Type B pancreatic cell (in vitro differentiated cells): ENCODE measurements around the gene ZNF226. TPM values are rescaled to one million over a fixed set of nuclear protein-coding genes. Genes with fewer than 3 reads are reported as not detected.
"Not testable (repeated sequence)": the region's sequence is repeated elsewhere in the genome, so short reads cannot be mapped to it uniquely, and the experiment has no call there.

Experiments used
- DNase-seq: peaks from one replicate; pipeline ENCODE4 v3.0.0; 2021; ENCODE audit warnings: mixed read lengths; ENCODE audit not compliant: unreplicated experiment; ENCODE audit errors: extremely low spot score
- H3K27ac Mint-ChIP-seq: 2 replicates; pipeline ENCODE4 v1.8.0; 2021; ENCODE audit warnings: mild to moderate bottlenecking, mixed read lengths
- H3K27me3 Mint-ChIP-seq: 2 replicates; pipeline ENCODE4 v1.8.0; 2021; ENCODE audit warnings: mixed read lengths
- H3K36me3 Mint-ChIP-seq: 2 replicates; pipeline ENCODE4 v1.8.0; 2021; ENCODE audit warnings: mixed read lengths
- H3K4me1 Mint-ChIP-seq: one replicate; pipeline ENCODE4 v1.8.0; 2021; ENCODE audit warnings: mixed read lengths; ENCODE audit not compliant: unreplicated experiment
- H3K4me3 Mint-ChIP-seq: 2 replicates; pipeline ENCODE4 v1.8.0; 2021; ENCODE audit warnings: mild to moderate bottlenecking, mixed read lengths
- H3K9me3 Mint-ChIP-seq: 2 replicates; pipeline ENCODE4 v1.8.0; 2021; ENCODE audit warnings: mixed read lengths
- long read RNA-seq: library from polyadenylated mRNA; unstranded; transcript quantifications from one replicate; pipeline ENCODE4 v2.0.0, GENCODE V29; 2020
- total RNA-seq: library from RNA; stranded (reverse); gene quantifications from 2 replicates; pipeline ENCODE4 v1.2.1, GENCODE V29; 2021; ENCODE audit warnings: low replicate concordance
- TF ChIP-seq, protein P1 (sequence below): fragments of 200-600 bp; sonication (generic); conservative IDR thresholded peaks from 2 replicates; pipeline ENCODE4 v1.5.0; 2021; ENCODE audit warnings: antibody characterized with exemption, mild to moderate bottlenecking

ZNF226 gene
- 25.1 and 28.8 TPM in 2 replicates for total RNA-seq
- long read RNA-seq, transcript ZNF226-218 (6 exons, 548 nt): major isoform, 24 of 66 reads
- long read RNA-seq, transcript ZNF226-209 (6 exons, 576 nt): minor isoform, 13 of 66 reads
- long read RNA-seq, transcript ZNF226-201 (6 exons, 817 nt): minor isoform, 5 of 66 reads
- long read RNA-seq, partial matches to known transcripts: 6 of 66 reads
- long read RNA-seq, other reads (novel, unspliced or antisense): 15 of 66 reads

DNA sequence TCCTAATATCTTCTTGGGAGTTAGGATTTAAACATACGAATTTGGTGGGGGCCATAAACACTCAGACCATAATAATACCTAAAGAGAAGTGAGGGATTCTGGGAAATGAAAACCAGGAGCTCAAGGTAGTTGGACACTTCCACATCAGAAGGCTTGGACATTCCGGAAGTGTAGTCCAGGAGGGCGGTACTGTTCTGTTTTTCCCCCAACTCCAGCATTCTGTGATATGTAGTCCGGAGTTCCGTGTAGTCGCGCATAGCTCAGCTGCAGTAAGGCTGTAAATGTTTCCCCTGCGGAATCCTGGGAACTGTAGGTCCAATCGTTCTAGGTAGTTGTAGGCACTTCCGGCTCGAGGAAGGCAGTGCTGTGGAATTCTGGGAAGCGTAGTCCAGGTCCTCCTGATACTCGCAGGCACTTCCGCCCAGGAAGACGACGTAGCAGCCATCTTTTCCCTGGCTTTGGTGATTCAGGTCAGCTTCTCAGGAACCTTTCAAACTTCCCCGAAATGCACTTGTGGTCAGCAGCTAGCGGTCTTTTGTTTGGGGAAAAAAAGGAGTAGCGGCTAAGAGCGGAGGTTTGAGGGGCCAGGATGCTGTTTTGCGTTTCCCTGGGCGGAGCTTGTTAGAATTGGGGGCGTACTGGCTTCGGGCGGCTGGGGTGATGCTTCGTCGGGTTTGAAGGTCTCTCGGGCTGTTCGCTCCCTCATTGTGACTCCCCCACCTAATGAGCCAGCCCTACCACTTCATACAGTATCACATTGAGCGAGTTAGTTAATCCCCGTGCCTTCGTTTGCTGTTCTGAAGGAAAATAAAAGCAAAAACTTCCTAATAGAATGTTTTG, at the start of gene ZNF226:
TSS of gene ZNF226 (plus strand) at position 428 of the 840 bp plus-strand sequence. CDS start 4,981 bp downstream, outside the sequence.
- TF ChIP-seq, protein P1, sequence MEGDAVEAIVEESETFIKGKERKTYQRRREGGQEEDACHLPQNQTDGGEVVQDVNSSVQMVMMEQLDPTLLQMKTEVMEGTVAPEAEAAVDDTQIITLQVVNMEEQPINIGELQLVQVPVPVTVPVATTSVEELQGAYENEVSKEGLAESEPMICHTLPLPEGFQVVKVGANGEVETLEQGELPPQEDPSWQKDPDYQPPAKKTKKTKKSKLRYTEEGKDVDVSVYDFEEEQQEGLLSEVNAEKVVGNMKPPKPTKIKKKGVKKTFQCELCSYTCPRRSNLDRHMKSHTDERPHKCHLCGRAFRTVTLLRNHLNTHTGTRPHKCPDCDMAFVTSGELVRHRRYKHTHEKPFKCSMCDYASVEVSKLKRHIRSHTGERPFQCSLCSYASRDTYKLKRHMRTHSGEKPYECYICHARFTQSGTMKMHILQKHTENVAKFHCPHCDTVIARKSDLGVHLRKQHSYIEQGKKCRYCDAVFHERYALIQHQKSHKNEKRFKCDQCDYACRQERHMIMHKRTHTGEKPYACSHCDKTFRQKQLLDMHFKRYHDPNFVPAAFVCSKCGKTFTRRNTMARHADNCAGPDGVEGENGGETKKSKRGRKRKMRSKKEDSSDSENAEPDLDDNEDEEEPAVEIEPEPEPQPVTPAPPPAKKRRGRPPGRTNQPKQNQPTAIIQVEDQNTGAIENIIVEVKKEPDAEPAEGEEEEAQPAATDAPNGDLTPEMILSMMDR: no peak
- Mint-ChIP-seq H3K9me3 (peaks cover 12% of the 10 kb centered on the region), H3K36me3 (peaks cover 39% of the 10 kb centered on the region), H3K27me3 (no peaks in the 10 kb centered on the region), H3K27ac (peak within 1 kb of the TSS; percentile 96), H3K4me1 (peaks cover 25% of the 10 kb centered on the region), H3K4me3 (peak within 1 kb of the TSS; percentile 99)
- peak; percentile 86 for DNase-seq

DNA sequence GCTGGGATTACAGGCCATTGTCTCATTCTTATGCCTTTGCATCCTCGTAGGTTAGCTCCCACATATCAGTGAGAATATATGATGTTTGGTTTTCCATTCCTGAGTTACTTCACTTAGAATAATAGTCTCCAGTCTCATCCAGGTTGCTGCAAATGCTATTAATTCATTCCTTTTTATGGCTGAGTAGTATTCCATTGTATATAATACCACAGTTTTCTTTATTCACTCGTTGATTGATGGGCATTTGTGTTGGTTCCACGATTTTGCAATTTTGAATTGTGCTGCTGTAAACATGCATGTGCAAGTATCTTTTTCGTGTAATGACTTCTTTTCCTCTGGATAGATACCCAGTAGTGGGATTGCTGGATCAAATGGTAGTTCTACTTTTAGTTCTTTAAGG, 43.7 kb upstream of the ZNF226 start:
- H3K9me3 Mint-ChIP-seq, H3K27me3 Mint-ChIP-seq, H3K4me1 Mint-ChIP-seq, H3K27ac Mint-ChIP-seq, H3K4me3 Mint-ChIP-seq, DNase-seq: not testable (repeated sequence)
- peaks cover 74% of the 10 kb centered on the region for H3K36me3 Mint-ChIP-seq

DNA sequence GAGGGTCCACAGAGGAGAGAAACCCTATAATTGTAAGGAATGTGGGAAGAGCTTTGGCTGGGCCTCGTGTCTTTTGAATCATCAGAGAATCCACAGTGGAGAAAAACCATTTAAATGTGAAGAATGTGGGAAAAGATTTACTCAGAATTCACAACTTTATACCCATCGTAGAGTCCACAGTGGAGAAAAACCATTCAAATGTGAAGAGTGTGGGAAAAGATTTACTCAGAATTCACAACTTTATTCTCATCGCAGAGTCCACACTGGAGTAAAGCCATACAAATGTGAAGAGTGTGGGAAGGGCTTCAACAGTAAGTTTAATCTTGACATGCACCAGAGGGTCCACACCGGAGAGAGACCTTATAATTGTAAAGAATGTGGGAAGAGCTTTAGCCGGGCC, 32.9 kb upstream of the ZNF226 start:
- TF ChIP-seq, protein P1: no peak
- Mint-ChIP-seq H3K4me3 (no peak overlapping the region), H3K27me3 (no peaks in the 10 kb centered on the region)

DNA sequence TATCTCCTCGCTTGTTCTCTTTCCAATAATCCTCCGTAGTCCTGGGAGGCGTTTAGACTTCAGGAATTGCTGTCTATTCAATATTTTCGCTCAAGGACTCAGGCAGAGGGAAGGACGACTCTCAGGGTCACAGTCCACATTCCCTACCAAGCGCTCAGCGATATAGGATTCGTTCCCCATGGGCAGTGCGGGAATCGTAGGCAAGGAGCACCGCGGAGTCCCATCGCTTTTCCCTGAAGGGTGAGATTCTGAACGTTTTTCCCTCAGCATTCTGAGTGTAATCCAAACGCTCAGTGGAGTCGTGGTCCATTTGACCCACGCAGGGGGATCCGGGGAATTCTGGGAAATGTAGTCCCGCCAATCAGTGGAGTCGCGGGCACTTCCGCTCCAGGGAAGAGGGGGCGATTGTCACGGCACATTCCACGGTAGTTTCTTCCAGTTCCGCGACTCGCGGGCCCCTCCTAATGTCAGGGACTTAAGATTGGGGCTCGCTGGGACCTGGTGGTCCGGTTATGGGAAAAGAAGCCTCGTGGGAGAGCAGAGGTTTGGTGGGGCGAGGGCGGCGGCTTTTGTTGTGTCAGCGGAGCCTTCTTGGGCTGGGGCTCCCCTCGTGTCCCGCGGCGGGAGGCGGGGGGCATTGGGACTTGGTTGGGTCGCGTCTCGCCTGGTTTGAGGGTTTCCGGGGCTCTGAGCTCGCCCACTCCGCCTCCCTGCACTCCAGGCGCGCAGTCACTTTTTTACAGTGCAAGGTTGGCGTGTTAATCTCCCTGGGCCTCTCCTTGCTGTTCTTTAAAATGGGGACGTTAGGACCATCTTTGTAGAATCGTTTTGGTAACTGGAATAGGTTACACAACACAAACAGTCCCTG, 23.5 kb upstream of the ZNF226 start, which contains the start of gene ZNF234:
TSS of gene ZNF234 (plus strand) at position 364 of the 868 bp plus-strand sequence. CDS start 3,079 bp downstream, outside the sequence.
- peaks cover 29% of the 10 kb centered on the region for H3K4me1 Mint-ChIP-seq

More for the DNA sequence above, 32.9 kb upstream of the ZNF226 start:
- H3K9me3 Mint-ChIP-seq: no peaks in the 10 kb centered on the region
- peaks cover 18% of the 10 kb centered on the region for H3K36me3 Mint-ChIP-seq
- no peak for DNase-seq
- H3K4me1 Mint-ChIP-seq: no peaks in the 10 kb centered on the region
- H3K27ac Mint-ChIP-seq: no peak overlapping the region

DNA sequence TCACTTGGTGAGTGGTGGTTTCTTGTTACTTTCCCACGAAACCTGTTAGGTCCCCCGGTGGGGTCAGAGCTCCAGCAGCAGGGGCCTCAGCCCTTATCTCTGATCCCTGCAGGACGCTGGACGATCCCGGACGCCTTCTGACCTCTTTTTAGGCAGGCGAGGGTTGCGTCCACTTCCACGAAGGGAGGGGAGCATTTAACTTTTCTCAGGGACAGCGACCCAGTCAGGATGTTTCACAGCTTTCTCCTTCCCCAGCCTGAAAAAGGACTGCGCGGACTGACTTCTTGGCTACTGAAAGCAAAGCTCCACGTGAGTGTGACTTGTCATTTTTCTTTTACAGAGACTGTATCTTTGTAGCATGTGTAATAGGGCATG, 22.9 kb upstream of the ZNF226 start:
- Mint-ChIP-seq H3K4me1 (peaks cover 29% of the 10 kb centered on the region), H3K27me3 (no peaks in the 10 kb centered on the region), H3K36me3 (peaks cover 19% of the 10 kb centered on the region), H3K9me3 (peaks cover 5% of the 10 kb centered on the region), H3K27ac (peak overlapping the region; percentile 90), H3K4me3 (peak overlapping the region; percentile 95)
- no peak for DNase-seq
- TF ChIP-seq, protein P1: no peak

More for the DNA sequence above, 23.5 kb upstream of the ZNF226 start, which contains the start of gene ZNF234:
- Mint-ChIP-seq H3K27me3 (no peaks in the 10 kb centered on the region), H3K4me3 (peak within 1 kb of the TSS; percentile 95), H3K27ac (peak within 1 kb of the TSS; percentile 90), H3K9me3 (peaks cover 5% of the 10 kb centered on the region), H3K36me3 (peaks cover 19% of the 10 kb centered on the region)
- TF ChIP-seq, protein P1: peak; percentile 19
- peak; percentile 84 for DNase-seq
